ENCODE measurements around the gene ZBTB17. TPM values are rescaled to one million over a fixed set of nuclear protein-coding genes. Genes with fewer than 3 reads are reported as not detected.

ZBTB17 gene
- total and polyA plus RNA-seq, 10 of the 15 experiments (the other 5 are each of a cell fraction or from before 2014, with no cell fraction given) = 0.87 to 59.4 (median 38.7) TPM

DNA sequence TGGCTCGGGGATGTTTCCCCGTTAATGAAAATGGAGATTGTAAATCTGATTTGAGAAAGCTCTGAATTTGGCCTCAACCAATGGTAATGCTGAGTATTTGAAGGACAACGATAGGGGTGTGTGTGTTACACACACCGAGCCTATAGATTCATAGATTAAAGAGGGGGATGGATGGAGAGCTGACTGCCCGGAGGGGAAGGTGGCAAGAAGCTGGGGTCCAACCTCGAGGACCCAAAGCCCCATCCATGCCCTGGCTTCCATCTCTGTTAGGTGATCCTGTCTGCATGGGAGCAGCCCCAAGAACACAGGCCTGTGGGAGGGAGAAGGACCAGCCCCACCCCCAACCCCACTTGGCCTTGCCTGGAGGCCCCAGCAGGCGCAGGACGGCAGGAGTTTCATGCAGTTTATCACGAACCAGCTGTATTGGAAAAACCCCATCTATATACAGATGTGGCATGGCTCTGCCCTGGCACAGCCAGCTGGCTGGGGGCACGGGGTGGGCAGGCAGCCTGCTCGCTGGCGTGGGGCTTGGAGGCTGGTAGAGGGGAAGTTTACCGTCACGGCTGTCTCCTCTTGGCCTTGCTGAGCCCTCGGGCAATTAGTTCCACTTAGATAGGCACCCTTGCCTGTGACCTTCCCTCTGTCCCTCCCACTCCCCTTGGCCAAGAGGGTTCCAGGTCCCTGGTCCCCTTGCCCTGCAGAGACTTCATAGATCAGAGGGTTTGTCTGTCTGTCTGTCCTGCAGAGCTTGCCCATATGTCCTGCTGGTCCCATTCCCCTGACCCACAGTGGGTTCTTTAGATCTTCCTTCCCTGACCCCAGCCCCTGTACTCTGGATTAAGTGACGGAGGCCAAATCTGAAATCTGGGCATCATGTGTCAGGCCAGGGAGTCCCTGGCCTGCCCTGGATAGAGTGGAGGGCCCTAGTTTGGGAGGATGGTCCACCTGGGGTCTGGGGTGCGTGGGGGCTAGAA is 38.9 kb upstream of the ZBTB17 start:
- ChIA-PET RAD21 (ENCODE audit: unreplicated experiment) (interaction anchor here (0.8 to 1.3 kb wide), 4 partner anchors 11 to 180 kb away, joined by 3 to 4 read pairs (median 3); no protein-coding TSS in a partner anchor), CTCF (interaction anchor here (1.3 to 1.9 kb wide), 3 partner anchors 40 to 200 kb away, joined by 3 to 5 read pairs (median 4); no protein-coding TSS in a partner anchor), POLR2A (interaction anchor here (0.5 kb wide), 2 partner anchors 263 to 423 kb away, joined by 3 read pairs; no protein-coding TSS in a partner anchor), SMC1A (ENCODE audit: uncharacterized antibody, unreplicated experiment) (no interaction called here)
- Histone ChIP-seq H3K27ac (ENCODE audit: control insufficient read depth, insufficient read depth) (no peak overlapping the region), H2AFZ (ENCODE audit: control insufficient read depth, low read depth, low read length) (peak overlapping the region; percentile 24), H3K79me2 (ENCODE audit: control insufficient read depth, insufficient read depth, low read length) (no peaks in the 10 kb centered on the region), H3K4me3 (no peak overlapping the region), H3K9ac (ENCODE audit: control insufficient read depth, insufficient read depth, low read length) (no peak overlapping the region), H3K9me3 (replicated peaks; ENCODE audit: control insufficient read depth, insufficient read depth, low read length) (no peaks in the 10 kb centered on the region), H3K36me3 (ENCODE audit: control insufficient read depth in 2 of 2, insufficient read depth in 2 of 2, low read length in 1 of 2) (no peaks in the 10 kb centered on the region), H3K4me2 (ENCODE audit: control insufficient read depth, insufficient read depth) (no peak overlapping the region), H3K27me3 (replicated peaks in 1 of 2; ENCODE audit: control insufficient read depth in 2 of 2, insufficient read depth in 2 of 2, low read length in 1 of 2) (no peaks in the 10 kb centered on the region), H4K20me1 (ENCODE audit: control insufficient read depth, insufficient read depth) (no peaks in the 10 kb centered on the region), H3K4me1 (ENCODE audit: control insufficient read depth, insufficient read depth, low read length) (peaks cover 33% of the 10 kb centered on the region)
- ATAC-seq (peak; percentile 8), FAIRE-seq (no peak), DNase-seq (ENCODE audit: low read depth, low spot score) (no peak)
- in situ Hi-C loops (cut with MboI) (no loop called here), intact Hi-C loops (cut with micrococcal nuclease; ENCODE audit: unreplicated experiment) (no loop called here)
- WGBS (ENCODE audit: insufficient coverage, insufficient replicate concordance, low lambda C conversion rate, missing lambda C conversion rate) = 23% methylated on average over 16 of the region's 17 CpGs
- no TSS peak for BruUV-seq (replicated peaks)
- no peak for TF ChIP-seq ZBTB11 (CRISPR knock-in tag; IDR thresholded peaks at IDR 0.05)
- no peak for TF ChIP-seq SMAD5 (IDR thresholded peaks at IDR 0.05; ENCODE audit: low read depth)
- TF ChIP-seq NR2C1 (IDR thresholded peaks at IDR 0.05) = no peak
- no peak for TF ChIP-seq CREM (IDR thresholded peaks at IDR 0.05; ENCODE audit: low read depth)
- no peak for TF ChIP-seq SMARCA5 (IDR thresholded peaks at IDR 0.05)
- TF ChIP-seq, protein P1, sequence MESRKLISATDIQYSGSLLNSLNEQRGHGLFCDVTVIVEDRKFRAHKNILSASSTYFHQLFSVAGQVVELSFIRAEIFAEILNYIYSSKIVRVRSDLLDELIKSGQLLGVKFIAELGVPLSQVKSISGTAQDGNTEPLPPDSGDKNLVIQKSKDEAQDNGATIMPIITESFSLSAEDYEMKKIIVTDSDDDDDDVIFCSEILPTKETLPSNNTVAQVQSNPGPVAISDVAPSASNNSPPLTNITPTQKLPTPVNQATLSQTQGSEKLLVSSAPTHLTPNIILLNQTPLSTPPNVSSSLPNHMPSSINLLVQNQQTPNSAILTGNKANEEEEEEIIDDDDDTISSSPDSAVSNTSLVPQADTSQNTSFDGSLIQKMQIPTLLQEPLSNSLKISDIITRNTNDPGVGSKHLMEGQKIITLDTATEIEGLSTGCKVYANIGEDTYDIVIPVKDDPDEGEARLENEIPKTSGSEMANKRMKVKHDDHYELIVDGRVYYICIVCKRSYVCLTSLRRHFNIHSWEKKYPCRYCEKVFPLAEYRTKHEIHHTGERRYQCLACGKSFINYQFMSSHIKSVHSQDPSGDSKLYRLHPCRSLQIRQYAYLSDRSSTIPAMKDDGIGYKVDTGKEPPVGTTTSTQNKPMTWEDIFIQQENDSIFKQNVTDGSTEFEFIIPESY (IDR thresholded peaks at IDR 0.05) = no peak
- TF ChIP-seq HDAC6 (IDR thresholded peaks at IDR 0.05; ENCODE audit: unreplicated experiment) = no peak
- TF ChIP-seq SIN3A (IDR thresholded peaks at IDR 0.05; ENCODE audit: low read depth, low read length) = no peak
- no peak for TF ChIP-seq CBX3 (IDR thresholded peaks at IDR 0.05; ENCODE audit: borderline replicate concordance, low read depth)
- TF ChIP-seq TAF1 (IDR thresholded peaks at IDR 0.05; ENCODE audit: borderline replicate concordance, low read depth, low read length) = no peak
- TF ChIP-seq EGR1 (IDR thresholded peaks at IDR 0.05; ENCODE audit: borderline replicate concordance in 1 of 2, low read depth in 2 of 2, low read length in 2 of 2) = no peak
- no peak for TF ChIP-seq ZNF592 (IDR thresholded peaks at IDR 0.05)
- no peak for TF ChIP-seq RBBP5 (conservative IDR thresholded peaks at IDR 0.05)
- TF ChIP-seq SRF (IDR thresholded peaks at IDR 0.05; ENCODE audit: low read depth in 2 of 2, low read length in 2 of 2) = no peak
